Stimulated activated CD4-positive, alpha-beta T cell treated with anti-CD3 and anti-CD28 coated beads, Interleukin-12 subunit alpha, Interleukin-12 subunit beta, amount 100 ng/mL, for 48 hours (primary cell): ENCODE measurements around the gene CCDC149.

Experiments used
- DNase-seq, 3 donors: peaks; one replicate each; pipeline ENCODE4 v3.0.0-alpha.2; 2020; ENCODE audit warnings: low read depth in 2 of 3, low spot score in 1 of 3

Gene CCDC149

GRCh38 chr4:24912252-24913118 is at the start of gene CCDC149:
TSS of gene CCDC149 (minus strand) at chr4:24913042. CDS start at chr4:24912864, 178 bp downstream.
- no peak for DNase-seq

GRCh38 chr4:24957886-24958285 is 45.0 kb upstream of the CCDC149 start:
- no peak for DNase-seq

- DNase-seq: no peak
Observed at GRCh38 chr4:24956763-24957162, 43.9 kb upstream of the CCDC149 start.

- DNase-seq: no peak
Observed at GRCh38 chr4:24956091-24956490, 43.2 kb upstream of the CCDC149 start.

- no peak for DNase-seq
Observed at GRCh38 chr4:24952667-24953066, 39.8 kb upstream of the CCDC149 start.

- no peak for DNase-seq
Observed at GRCh38 chr4:24949970-24950369, 37.1 kb upstream of the CCDC149 start.

GRCh38 chr4:24937917-24938281 is 25.1 kb upstream of the CCDC149 start:
- DNase-seq: no peak

- DNase-seq: no peak
Observed at GRCh38 chr4:24937176-24937916, 24.5 kb upstream of the CCDC149 start.

- DNase-seq: no peak
Observed at GRCh38 chr4:24935856-24936255, 23.0 kb upstream of the CCDC149 start.

GRCh38 chr4:24934311-24934710 is 21.5 kb upstream of the CCDC149 start:
- no peak for DNase-seq

- DNase-seq: no peak
Observed at GRCh38 chr4:24933684-24934275, 20.9 kb upstream of the CCDC149 start.

- no peak for DNase-seq
Observed at GRCh38 chr4:24932515-24933225, 19.8 kb upstream of the CCDC149 start.

- DNase-seq: no peak
Observed at GRCh38 chr4:24930151-24930550, 17.3 kb upstream of the CCDC149 start.

- no peak for DNase-seq
Observed at GRCh38 chr4:24928708-24929107, 15.9 kb upstream of the CCDC149 start.

GRCh38 chr4:24927049-24927448 is 14.2 kb upstream of the CCDC149 start:
- DNase-seq: no peak

GRCh38 chr4:24924309-24924781 is 11.5 kb upstream of the CCDC149 start:
- DNase-seq: no peak

GRCh38 chr4:24923550-24923949 is 10.7 kb upstream of the CCDC149 start:
- DNase-seq: no peak

GRCh38 chr4:24923002-24923401 is 10.2 kb upstream of the CCDC149 start:
- no peak for DNase-seq

- no peak for DNase-seq
Observed at GRCh38 chr4:24922416-24922815, 9.6 kb upstream of the CCDC149 start.

GRCh38 chr4:24921491-24921890 is 8.6 kb upstream of the CCDC149 start:
- no peak for DNase-seq

GRCh38 chr4:24920008-24920407 is 7.2 kb upstream of the CCDC149 start:
- no peak for DNase-seq
